ENCODE measurements around the gene KLC4. TPM values are rescaled to one million over a fixed set of nuclear protein-coding genes. Genes with fewer than 3 reads are reported as not detected.

Gene KLC4
- total RNA-seq, 1 experiment from 2014 or later = 13.8 TPM

Other genes starting within 250 kb of the KLC4 start
- 97.6 and 104 TPM in 2 replicates for gene RPL7L1, start 180.0 kb upstream of the KLC4 start, total RNA-seq (2014; rRNA removed; shearing (Covaris generic); ENCODE audit: low replicate concordance)
- gene PTCRA, start 143.6 kb upstream of the KLC4 start, total RNA-seq (2014; rRNA removed; shearing (Covaris generic); ENCODE audit: low replicate concordance) = not detected in 2 replicates
- 33.7 and 65.4 TPM in 2 replicates for gene CNPY3, start 130.2 kb upstream of the KLC4 start, total RNA-seq (2014; rRNA removed; shearing (Covaris generic); ENCODE audit: low replicate concordance)
- gene GNMT, start 98.9 kb upstream of the KLC4 start, total RNA-seq (2014; rRNA removed; shearing (Covaris generic); ENCODE audit: low replicate concordance) = 0.48 and 0.76 TPM in 2 replicates
- 16.7 and 34.2 TPM in 2 replicates for gene PEX6, start 80.5 kb upstream of the KLC4 start, total RNA-seq (2014; rRNA removed; shearing (Covaris generic); ENCODE audit: low replicate concordance)
- gene PPP2R5D, start 75.1 kb upstream of the KLC4 start, total RNA-seq (2014; rRNA removed; shearing (Covaris generic); ENCODE audit: low replicate concordance) = 34.8 and 39.8 TPM in 2 replicates
- 51.7 and 113 TPM in 2 replicates for gene MEA1, start 45.7 kb upstream of the KLC4 start, total RNA-seq (2014; rRNA removed; shearing (Covaris generic); ENCODE audit: low replicate concordance)
- gene KLHDC3, start 45.4 kb upstream of the KLC4 start, total RNA-seq (2014; rRNA removed; shearing (Covaris generic); ENCODE audit: low replicate concordance) = 53.7 and 81.1 TPM in 2 replicates
- 31.5 and 46.2 TPM in 2 replicates for gene RRP36, start 38.0 kb upstream of the KLC4 start, total RNA-seq (2014; rRNA removed; shearing (Covaris generic); ENCODE audit: low replicate concordance)
- gene CUL7, start 5.8 kb upstream of the KLC4 start, total RNA-seq (2014; rRNA removed; shearing (Covaris generic); ENCODE audit: low replicate concordance) = 20.2 and 22.2 TPM in 2 replicates
- gene MRPL2, start 197 bp upstream of the KLC4 start, total RNA-seq (2014; rRNA removed; shearing (Covaris generic); ENCODE audit: low replicate concordance) = 21.3 and 40.9 TPM in 2 replicates
- gene PTK7, start 16.7 kb downstream of the KLC4 start, total RNA-seq (2014; rRNA removed; shearing (Covaris generic); ENCODE audit: low replicate concordance) = 3.3 and 5.3 TPM in 2 replicates
- gene SRF, start 111.6 kb downstream of the KLC4 start, total RNA-seq (2014; rRNA removed; shearing (Covaris generic); ENCODE audit: low replicate concordance) = 27.4 and 42.5 TPM in 2 replicates
- gene CUL9, start 122.6 kb downstream of the KLC4 start, total RNA-seq (2014; rRNA removed; shearing (Covaris generic); ENCODE audit: low replicate concordance) = 34.9 and 64.6 TPM in 2 replicates
- gene DNPH1, start 169.8 kb downstream of the KLC4 start, total RNA-seq (2014; rRNA removed; shearing (Covaris generic); ENCODE audit: low replicate concordance) = 59.0 and 157 TPM in 2 replicates
- 0.34 and 1.2 TPM in 2 replicates for gene TTBK1, start 183.8 kb downstream of the KLC4 start, total RNA-seq (2014; rRNA removed; shearing (Covaris generic); ENCODE audit: low replicate concordance)
- gene SLC22A7, start 238.6 kb downstream of the KLC4 start, total RNA-seq (2014; rRNA removed; shearing (Covaris generic); ENCODE audit: low replicate concordance) = not detected in 2 replicates
- 55.0 and 56.8 TPM in 2 replicates for gene CRIP3, start 249.2 kb downstream of the KLC4 start, total RNA-seq (2014; rRNA removed; shearing (Covaris generic); ENCODE audit: low replicate concordance)